ENCODE results near the gene HNF1A. TPM values are rescaled to one million over a fixed set of nuclear protein-coding genes. Genes with fewer than 3 reads are reported as not detected.
A peak's percentile ranks its signal among the peaks of the same experiment; 100 is the strongest.

The HNF1A gene
- total RNA-seq, 2 donors from 2014 or later, result not detected

DNA sequence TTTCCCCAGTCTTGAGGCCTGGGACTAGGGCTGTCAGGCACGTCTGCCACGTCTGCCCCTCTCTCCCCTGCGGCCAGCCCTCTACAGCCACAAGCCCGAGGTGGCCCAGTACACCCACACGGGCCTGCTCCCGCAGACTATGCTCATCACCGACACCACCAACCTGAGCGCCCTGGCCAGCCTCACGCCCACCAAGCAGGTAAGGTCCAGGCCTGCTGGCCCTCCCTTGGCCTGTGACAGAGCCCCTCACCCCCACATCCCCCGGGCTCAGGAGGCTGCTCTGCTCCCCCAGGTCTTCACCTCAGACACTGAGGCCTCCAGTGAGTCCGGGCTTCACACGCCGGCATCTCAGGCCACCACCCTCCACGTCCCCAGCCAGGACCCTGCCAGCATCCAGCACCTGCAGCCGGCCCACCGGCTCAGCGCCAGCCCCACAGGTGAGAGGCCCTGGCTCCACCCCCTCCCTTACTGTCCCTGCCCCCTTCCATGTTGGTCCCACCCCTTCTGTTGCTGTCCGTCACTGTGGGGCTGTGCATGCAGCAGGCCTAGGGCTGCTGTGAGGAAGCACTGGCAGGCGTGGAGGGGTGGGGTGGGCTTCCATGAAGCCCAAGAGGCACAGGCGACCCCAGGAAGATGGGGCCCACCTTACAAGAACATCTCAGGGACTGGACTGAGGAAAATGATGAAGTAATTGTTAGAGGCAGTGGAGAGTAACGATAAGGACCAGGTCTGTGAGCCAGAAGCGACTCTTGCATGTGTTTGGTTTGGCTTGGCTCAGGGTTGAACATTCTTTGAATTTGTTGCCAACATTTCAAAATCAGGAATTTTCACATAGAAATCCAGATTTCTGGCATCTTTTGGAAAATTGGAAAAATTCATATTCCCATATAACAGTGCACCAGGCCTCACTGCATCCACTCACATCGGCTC, 21.1 kb downstream of the HNF1A start:
- H3K27ac Mint-ChIP-seq, result no peak overlapping the region
- H3K4me3 Mint-ChIP-seq, result no peak overlapping the region
- DNase-seq (no peak), ATAC-seq (replicated peaks in 1 of 2) (no peak)
- H3K4me1 Mint-ChIP-seq (ENCODE audit: low read depth), result no peaks in the 10 kb centered on the region
- H3K9me3 Mint-ChIP-seq, result peaks cover 4% of the 10 kb centered on the region in 2 donors
- peaks cover 0 to 6% of the 10 kb centered on the region in 2 donors for H3K36me3 Mint-ChIP-seq (ENCODE audit: insufficient read depth in 2 of 2)
- H3K27me3 Mint-ChIP-seq (ENCODE audit: low read depth), result peaks cover 9% of the 10 kb centered on the region

DNA sequence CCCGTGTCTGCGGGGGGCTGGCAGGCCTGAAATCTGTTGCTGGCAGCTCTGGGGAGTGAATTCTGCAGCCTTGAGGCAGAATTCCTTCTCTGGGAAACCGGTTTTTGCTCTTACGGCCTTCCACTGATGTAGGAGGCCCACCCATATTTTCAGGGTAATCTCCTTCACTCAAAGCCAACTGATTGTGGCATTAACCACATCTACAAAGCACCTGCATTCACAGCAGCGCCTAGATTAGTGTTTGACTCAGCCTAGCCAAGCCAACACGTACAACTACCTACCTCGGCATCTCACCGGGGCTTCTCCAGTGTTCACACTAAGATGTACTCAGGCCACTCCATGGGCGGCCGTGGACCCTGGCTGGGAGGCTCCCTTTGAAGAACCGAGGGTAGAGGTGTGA, 22.2 kb downstream of the HNF1A start:
- H3K36me3 Mint-ChIP-seq (ENCODE audit: insufficient read depth in 2 of 2), result peaks cover 2 to 12% of the 10 kb centered on the region in 2 donors
- H3K4me3 Mint-ChIP-seq, result no peak overlapping the region
- H3K9me3 Mint-ChIP-seq, result peaks cover 0 to 1% of the 10 kb centered on the region in 2 donors
- no peak for DNase-seq
- H3K27me3 Mint-ChIP-seq (ENCODE audit: low read depth), result no peaks in the 10 kb centered on the region
- no peak for ATAC-seq (replicated peaks in 1 of 2)
- no peaks in the 10 kb centered on the region for H3K4me1 Mint-ChIP-seq (ENCODE audit: low read depth)
- H3K27ac Mint-ChIP-seq, result no peak overlapping the region

DNA sequence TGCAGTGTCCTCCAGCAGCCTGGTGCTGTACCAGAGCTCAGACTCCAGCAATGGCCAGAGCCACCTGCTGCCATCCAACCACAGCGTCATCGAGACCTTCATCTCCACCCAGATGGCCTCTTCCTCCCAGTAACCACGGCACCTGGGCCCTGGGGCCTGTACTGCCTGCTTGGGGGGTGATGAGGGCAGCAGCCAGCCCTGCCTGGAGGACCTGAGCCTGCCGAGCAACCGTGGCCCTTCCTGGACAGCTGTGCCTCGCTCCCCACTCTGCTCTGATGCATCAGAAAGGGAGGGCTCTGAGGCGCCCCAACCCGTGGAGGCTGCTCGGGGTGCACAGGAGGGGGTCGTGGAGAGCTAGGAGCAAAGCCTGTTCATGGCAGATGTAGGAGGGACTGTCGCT, 22.7 kb downstream of the HNF1A start:
- Mint-ChIP-seq H3K4me1 (ENCODE audit: low read depth) (no peaks in the 10 kb centered on the region), H3K27me3 (ENCODE audit: low read depth) (no peaks in the 10 kb centered on the region), H3K9me3 (no peaks in the 10 kb centered on the region), H3K4me3 (no peak overlapping the region), H3K36me3 (ENCODE audit: insufficient read depth in 2 of 2) (peaks cover 3 to 13% of the 10 kb centered on the region in 2 donors), H3K27ac (no peak overlapping the region)
- ATAC-seq (replicated peaks in 1 of 2), result no peak
- DNase-seq, result no peak

DNA sequence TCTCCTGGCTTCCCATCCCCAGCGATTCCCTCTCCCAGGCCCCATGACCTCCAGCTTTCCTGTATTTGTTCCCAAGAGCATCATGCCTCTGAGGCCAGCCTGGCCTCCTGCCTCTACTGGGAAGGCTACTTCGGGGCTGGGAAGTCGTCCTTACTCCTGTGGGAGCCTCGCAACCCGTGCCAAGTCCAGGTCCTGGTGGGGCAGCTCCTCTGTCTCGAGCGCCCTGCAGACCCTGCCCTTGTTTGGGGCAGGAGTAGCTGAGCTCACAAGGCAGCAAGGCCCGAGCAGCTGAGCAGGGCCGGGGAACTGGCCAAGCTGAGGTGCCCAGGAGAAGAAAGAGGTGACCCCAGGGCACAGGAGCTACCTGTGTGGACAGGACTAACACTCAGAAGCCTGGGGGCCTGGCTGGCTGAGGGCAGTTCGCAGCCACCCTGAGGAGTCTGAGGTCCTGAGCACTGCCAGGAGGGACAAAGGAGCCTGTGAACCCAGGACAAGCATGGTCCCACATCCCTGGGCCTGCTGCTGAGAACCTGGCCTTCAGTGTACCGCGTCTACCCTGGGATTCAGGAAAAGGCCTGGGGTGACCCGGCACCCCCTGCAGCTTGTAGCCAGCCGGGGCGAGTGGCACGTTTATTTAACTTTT, 23.6 kb downstream of the HNF1A start:
- Mint-ChIP-seq H3K36me3 (ENCODE audit: insufficient read depth in 2 of 2) (peaks cover 3 to 13% of the 10 kb centered on the region in 2 donors), H3K4me3 (no peak overlapping the region), H3K9me3 (no peaks in the 10 kb centered on the region), H3K4me1 (ENCODE audit: low read depth) (no peaks in the 10 kb centered on the region), H3K27ac (no peak overlapping the region), H3K27me3 (ENCODE audit: low read depth) (no peaks in the 10 kb centered on the region)
- DNase-seq (no peak), ATAC-seq (replicated peaks in 1 of 2) (no peak)

DNA sequence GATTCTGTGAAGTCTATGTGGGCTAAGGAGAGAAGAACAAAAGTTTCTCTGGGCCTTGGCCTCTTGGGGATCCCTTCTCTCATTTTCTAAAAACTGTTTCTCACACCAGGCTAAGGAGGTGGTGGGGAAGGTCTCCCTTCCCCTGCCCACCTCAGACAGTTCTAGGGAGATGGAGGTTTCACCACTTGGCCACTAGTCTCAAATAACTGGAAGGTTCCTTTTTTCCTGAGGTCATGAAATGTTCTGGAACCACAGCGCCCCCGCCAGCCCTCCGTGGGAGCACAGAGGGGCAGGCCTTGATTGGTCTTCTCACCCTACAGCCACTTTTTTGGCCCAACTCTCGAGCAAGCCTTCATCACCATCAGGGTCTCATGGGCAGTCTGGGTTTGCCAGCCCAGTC, 25.3 kb downstream of the HNF1A start:
- no peak overlapping the region for H3K4me3 Mint-ChIP-seq
- ATAC-seq (replicated peaks in 1 of 2) (no peak), DNase-seq (no peak)
- no peaks in the 10 kb centered on the region for H3K9me3 Mint-ChIP-seq
- no peaks in the 10 kb centered on the region for H3K4me1 Mint-ChIP-seq (ENCODE audit: low read depth)
- no peak overlapping the region for H3K27ac Mint-ChIP-seq
- H3K36me3 Mint-ChIP-seq (ENCODE audit: insufficient read depth in 2 of 2), result peaks cover 5 to 13% of the 10 kb centered on the region in 2 donors
- no peaks in the 10 kb centered on the region for H3K27me3 Mint-ChIP-seq (ENCODE audit: low read depth)

DNA sequence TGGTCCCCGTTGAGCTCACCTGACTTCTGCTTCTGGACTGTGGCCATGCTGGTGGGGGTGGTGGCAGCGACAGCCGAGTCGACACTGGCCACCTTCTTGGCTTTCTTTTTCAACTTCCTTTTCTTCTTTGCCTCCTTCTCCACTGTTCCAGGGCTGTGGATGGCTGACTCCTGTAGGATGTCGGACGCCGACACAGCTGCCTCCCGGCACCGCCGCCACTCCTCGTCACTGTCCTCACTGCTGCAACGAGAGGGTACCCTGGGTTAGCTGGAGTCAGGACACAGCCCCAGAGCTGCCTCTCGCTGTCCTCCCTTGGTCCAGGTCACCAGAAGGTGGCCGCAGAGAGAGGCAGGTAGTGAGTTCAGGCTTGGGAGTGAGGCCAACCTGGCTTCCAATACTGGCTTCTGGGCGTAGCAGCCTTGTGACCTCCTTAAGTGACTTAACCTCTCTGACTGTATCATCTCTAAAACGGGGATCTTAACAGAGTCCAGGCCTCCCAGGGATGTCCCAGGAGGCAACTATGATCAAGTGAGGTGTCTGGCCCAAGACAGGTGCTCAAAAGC, 26.0 kb downstream of the HNF1A start:
- Mint-ChIP-seq H3K27ac (no peak overlapping the region), H3K4me3 (no peak overlapping the region), H3K27me3 (ENCODE audit: low read depth) (no peaks in the 10 kb centered on the region), H3K9me3 (no peaks in the 10 kb centered on the region), H3K36me3 (ENCODE audit: insufficient read depth in 2 of 2) (peaks cover 5 to 17% of the 10 kb centered on the region in 2 donors), H3K4me1 (ENCODE audit: low read depth) (no peaks in the 10 kb centered on the region)
- ATAC-seq (replicated peaks in 1 of 2) (no peak), DNase-seq (no peak)

DNA sequence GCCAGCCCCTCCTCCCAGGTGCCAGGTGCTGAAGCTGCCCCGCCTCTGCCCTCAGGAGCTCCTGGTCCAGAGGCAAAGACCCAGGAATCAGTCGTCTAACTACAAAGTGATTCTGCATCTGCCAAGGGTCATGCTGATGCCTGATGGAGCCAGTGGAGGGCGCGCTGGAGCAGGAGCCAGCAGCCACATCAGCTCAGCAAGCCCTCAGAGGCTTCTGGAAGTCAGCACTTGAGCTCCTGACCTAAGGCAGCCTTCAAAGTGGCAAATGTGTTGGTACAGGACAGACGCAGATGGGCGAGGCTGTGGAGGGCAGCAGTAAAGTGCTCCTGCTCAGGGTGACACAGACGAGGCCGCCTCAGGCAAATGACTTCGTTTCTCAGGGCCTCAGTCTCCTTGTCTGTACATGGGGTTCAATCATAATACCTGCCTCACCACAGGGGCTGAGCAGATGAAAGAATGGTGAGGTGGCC, 27.0 kb downstream of the HNF1A start:
- Mint-ChIP-seq H3K4me1 (ENCODE audit: low read depth) (no peaks in the 10 kb centered on the region), H3K27me3 (ENCODE audit: low read depth) (no peaks in the 10 kb centered on the region), H3K36me3 (ENCODE audit: insufficient read depth in 2 of 2) (peaks cover 5 to 17% of the 10 kb centered on the region in 2 donors), H3K9me3 (no peaks in the 10 kb centered on the region), H3K4me3 (no peak overlapping the region), H3K27ac (peak overlapping the region; percentile 47)
- peak; percentile 65 to 69 for DNase-seq
- peak; percentile 67 to 77 for ATAC-seq (replicated peaks in 1 of 2)

DNA sequence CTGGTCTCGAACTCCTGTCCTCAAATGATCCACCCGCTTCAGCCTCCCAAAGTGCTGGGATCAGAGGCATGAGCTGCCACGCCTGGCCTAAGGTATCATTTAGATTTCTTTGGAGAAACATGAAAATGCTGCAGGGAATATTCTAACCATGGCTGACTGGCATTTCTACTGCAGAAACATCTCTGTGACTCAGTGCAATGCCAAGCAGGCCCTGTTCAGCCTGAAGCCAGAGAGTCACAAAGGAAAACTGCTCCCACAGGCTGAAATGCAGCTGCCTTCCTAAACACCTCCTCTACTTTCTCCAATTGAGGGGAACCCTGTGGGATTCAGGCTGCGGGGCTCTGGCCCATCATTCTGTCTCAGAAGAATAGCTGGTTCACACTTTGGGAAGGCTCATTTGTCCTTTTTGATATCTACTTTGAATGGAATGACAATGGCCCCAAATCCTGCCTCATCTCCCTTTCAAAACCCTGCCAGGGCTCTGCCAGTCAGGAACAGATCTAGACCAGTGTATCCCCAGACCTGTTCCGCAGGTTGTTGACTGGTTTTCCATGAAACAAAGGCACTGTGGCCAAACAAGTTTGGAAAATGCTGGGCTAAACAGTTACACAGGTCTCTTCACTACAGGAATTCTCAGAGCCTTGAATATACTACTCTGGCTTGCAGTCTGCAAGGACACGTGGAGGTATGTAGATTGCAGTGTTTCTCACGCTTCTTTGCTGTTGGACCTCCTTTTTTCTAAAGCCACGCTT, 30.2 kb downstream of the HNF1A start:
- no peak overlapping the region for H3K27ac Mint-ChIP-seq
- peaks cover 9 to 15% of the 10 kb centered on the region in 2 donors for H3K36me3 Mint-ChIP-seq (ENCODE audit: insufficient read depth in 2 of 2)
- no peaks in the 10 kb centered on the region for H3K9me3 Mint-ChIP-seq
- H3K4me1 Mint-ChIP-seq (ENCODE audit: low read depth), result peaks cover 6% of the 10 kb centered on the region
- DNase-seq, result no peak
- H3K4me3 Mint-ChIP-seq, result no peak overlapping the region
- no peak for ATAC-seq (replicated peaks in 1 of 2)
- H3K27me3 Mint-ChIP-seq (ENCODE audit: low read depth), result no peaks in the 10 kb centered on the region

DNA sequence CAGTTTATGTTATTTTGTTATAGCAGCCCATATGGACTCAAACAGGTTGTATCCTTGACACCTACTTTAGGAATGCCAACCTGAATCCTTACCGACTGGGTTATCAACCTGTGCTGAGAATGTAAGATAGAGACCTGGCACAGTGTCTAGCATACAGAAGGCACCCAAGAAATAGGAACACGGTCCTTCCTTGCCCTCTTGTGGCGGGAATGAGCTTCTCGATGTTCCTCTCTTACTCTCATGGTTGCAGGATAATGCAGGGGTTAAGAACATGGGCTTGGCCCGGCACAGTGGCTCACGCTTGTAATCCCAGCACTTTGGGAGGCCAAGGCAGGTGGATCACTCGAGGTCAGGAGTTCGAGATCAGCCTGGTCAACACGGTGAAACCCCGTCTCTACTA, 31.4 kb downstream of the HNF1A start:
- peaks cover 8 to 10% of the 10 kb centered on the region in 2 donors for H3K36me3 Mint-ChIP-seq (ENCODE audit: insufficient read depth in 2 of 2)

DNA sequence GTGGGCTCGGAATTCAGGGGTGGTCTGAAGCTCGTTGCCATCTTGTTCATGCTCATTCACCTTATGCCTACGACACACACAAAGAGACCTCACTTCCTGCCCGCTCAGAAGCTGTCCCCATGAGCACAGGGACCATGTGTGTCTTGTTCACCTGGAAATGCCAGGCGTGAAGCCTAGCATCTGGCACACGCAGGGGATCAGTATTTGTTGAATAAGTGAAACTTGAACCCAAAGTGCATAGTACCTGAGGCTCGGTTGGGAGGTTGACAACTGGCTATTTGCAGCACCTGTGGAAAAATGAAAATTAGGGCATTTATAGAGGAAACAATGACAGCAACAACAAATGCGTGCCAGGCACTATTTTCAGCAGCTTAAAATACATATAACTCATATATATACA, 32.5 kb downstream of the HNF1A start:
- no peak overlapping the region for H3K4me3 Mint-ChIP-seq
- no peaks in the 10 kb centered on the region for H3K27me3 Mint-ChIP-seq (ENCODE audit: low read depth)
- peaks cover 5 to 6% of the 10 kb centered on the region in 2 donors for H3K36me3 Mint-ChIP-seq (ENCODE audit: insufficient read depth in 2 of 2)
- ATAC-seq (replicated peaks in 1 of 2) (no peak), DNase-seq (no peak)
- peaks cover 25% of the 10 kb centered on the region for H3K4me1 Mint-ChIP-seq (ENCODE audit: low read depth)
- no peak overlapping the region for H3K27ac Mint-ChIP-seq
- H3K9me3 Mint-ChIP-seq, result no peaks in the 10 kb centered on the region

More for the DNA sequence above, 31.4 kb downstream of the HNF1A start:
- Mint-ChIP-seq H3K4me3 (no peak overlapping the region), H3K4me1 (ENCODE audit: low read depth) (peaks cover 14% of the 10 kb centered on the region), H3K9me3 (no peaks in the 10 kb centered on the region), H3K27ac (no peak overlapping the region), H3K27me3 (ENCODE audit: low read depth) (no peaks in the 10 kb centered on the region)
- DNase-seq (no peak), ATAC-seq (replicated peaks in 1 of 2) (no peak)

DNA sequence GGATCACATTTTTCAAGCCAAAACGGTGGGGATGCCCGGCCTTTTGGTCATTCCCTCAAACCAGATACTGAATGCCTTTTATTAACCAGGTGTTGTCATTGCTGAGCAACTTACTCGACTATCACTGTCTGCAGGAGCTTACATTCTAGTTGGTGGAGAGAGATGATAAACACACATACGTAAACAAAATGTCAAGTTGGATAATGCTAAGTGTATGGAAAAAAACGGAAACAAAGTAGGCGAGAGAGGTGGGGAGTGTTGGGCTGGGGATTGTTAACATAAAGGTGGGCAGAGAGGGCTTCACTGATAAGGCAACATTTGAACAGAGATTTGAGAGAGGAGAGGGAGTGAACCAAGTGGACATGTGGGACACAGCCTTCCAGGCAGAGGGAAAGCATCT, 33.5 kb downstream of the HNF1A start:
- H3K27me3 Mint-ChIP-seq (ENCODE audit: low read depth), result no peaks in the 10 kb centered on the region
- H3K36me3 Mint-ChIP-seq (ENCODE audit: insufficient read depth in 2 of 2), result peaks cover 8 to 9% of the 10 kb centered on the region in 2 donors
- H3K9me3 Mint-ChIP-seq, result no peaks in the 10 kb centered on the region
- ATAC-seq (replicated peaks in 1 of 2), result no peak
- no peak overlapping the region for H3K4me3 Mint-ChIP-seq
- peaks cover 25% of the 10 kb centered on the region for H3K4me1 Mint-ChIP-seq (ENCODE audit: low read depth)
- no peak overlapping the region for H3K27ac Mint-ChIP-seq
- no peak for DNase-seq

DNA sequence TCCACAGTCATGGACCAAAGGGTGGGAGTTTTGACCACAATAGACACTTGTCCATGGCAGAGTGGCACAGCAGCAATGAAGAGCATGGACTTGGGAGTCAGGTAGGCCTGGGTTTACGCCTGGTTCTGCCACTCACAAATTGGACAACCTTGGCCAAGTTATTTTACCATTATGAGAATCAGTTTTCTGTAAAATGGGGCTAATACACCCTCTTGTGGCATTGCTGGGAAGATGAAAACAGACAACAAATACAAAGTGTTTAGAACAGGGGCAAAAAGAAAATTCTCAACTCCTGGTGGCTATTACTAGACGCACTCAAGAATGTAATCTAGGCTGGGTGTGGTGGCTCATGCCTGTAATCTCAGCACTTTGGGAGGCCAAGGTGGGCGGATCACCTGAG, 35.4 kb downstream of the HNF1A start:
- ATAC-seq (replicated peaks in 1 of 2), result no peak
- Mint-ChIP-seq H3K9me3 (no peaks in the 10 kb centered on the region), H3K4me3 (no peak overlapping the region)

More for the DNA sequence above, 35.4 kb downstream of the HNF1A start:
- Mint-ChIP-seq H3K4me1 (ENCODE audit: low read depth) (peaks cover 25% of the 10 kb centered on the region), H3K36me3 (ENCODE audit: insufficient read depth in 2 of 2) (peaks cover 6 to 9% of the 10 kb centered on the region in 2 donors), H3K27me3 (ENCODE audit: low read depth) (no peaks in the 10 kb centered on the region), H3K27ac (peak overlapping the region; percentile 27)
- DNase-seq, result no peak

All from activated T-cell treated with anti-CD3 and anti-CD28 coated beads, Interleukin-2, amount 50 U/mL, for 72 hours (primary cell).